GM19463 (cell line): ENCODE results near the gene ADAR.

Experiments
- ATAC-seq: cut with Tn5 transposase; IDR thresholded peaks from one replicate; pipeline ENCODE4 v1.9.1; 2021; ENCODE audit warnings: mild to moderate bottlenecking, moderate library complexity; ENCODE audit not compliant: unreplicated experiment

ADAR gene

DNA sequence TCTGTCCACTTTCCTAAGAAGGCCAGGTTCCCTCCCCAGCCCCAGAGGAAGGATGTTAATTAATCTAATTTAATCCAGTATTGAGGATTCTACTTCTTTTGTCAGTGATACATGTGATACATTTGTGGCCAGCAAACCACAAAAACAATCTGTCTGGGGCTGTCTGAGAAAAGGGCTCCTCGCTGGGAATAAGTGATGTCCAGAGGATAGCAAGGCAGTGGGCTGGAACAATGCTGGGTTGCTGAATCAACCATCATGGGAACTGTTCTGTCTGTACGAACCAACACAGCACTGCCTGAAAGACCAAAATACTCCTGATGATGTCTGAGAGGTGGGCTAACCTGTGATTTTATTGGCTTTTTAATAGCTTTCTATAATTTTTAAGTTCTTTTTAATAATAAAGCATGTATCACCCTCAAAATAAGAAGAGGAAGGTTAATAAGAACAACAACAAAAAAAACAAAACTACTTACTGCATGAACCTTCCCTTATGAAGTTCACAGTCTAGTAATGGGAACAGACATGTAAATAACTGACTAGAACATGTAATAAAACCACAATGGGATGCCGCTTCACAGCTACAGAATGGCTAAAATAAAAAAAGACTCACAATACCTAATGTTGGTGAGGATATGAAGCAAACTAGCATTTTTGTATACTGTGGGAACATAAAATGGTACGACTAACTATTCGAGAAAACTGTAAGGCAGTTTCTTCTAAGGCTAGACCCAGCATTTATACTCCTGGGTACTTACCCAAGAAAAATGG is 11.4 kb upstream of the ADAR start:
- ATAC-seq, result no peak

DNA sequence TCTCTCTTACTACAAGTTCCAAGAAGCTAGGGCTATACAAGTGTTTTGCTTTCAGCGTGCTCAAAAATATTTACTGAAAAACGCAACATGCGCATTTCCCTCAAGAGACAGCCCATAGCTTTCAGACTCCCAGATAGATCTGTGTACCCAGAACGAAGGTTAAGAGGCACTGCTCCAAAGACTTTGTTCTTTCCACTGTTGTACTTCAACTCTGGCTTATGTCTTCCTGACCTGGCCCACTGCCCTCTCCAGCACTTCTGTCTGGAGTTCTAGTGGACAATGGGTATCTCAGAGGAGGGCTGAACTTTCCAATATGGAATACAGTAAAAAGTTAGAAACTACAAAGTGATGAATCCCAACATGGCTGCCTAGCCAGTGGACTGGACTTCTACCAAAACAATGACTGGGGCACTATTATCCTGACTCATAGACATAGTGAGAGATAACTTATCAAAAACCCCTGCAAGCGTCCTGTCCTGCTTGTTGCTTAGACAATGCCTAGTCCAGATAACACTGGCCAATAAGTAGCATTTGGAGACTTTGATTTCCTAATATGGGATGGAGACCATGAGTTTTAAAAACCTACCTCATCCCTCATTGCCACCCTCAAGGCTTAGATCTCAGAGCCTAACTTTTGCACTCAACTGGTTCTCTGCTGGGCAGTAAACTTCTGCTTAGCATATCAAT is 8.8 kb upstream of the ADAR start:
- ATAC-seq, result no peak

DNA sequence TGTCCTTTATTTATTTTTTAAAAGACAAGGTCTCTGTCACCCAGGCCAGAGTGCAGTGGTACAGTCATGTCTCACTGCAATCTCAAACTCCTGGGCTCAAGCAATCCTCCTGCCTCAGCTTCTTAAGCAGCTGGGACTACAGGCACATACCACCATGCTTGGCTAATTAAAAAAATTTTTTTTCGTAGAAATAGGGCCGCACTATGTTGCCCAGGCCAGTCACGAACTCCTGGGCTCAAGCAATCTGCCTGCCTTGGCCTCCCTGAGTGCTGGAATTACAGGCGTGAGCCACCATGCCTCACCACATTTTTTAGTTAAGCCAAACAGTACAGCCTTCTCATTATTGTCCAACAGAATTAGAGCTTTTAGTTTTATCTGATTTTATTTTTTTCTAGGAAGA is 7.4 kb upstream of the ADAR start:
- ATAC-seq, result no peak

DNA sequence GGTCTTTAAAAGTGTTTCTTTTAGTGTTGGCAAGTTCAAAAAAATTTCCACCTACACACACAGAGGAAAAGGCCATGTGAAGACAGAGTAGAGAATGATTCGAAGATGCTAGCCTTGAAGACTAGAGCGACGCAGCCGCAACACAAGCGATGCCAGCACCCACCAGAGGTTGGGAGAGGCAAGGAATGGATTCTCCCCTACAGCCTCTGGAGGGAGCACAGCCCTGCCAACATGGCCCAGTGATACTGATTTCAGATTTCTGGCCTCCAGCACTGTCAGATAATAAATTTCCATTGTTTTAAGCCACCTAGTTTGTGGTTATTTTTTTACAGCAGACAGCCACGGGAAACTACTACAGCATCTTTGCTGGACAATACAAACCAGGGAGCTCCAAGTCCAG is 6.9 kb upstream of the ADAR start:
- ATAC-seq, result no peak

DNA sequence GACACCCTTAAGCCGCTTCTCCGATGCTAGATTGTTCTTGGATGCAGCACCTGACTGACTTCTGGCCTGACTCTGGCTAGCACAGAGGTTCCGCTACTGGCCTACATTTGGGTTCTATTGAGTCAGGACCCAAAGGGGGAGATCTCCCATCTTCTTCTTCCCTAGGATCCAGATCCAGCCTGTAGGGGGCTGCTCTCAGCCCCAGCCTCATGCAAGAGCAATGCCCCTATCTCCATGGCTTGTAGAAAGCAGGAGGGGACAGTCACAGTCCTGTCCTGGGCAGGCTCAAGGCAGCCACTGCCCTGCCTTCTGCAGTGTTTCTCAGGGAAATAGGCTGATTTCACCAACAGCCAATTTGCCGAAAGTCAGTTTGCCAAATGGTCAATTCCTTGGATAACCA is 6.3 kb upstream of the ADAR start:
- ATAC-seq, result no peak

DNA sequence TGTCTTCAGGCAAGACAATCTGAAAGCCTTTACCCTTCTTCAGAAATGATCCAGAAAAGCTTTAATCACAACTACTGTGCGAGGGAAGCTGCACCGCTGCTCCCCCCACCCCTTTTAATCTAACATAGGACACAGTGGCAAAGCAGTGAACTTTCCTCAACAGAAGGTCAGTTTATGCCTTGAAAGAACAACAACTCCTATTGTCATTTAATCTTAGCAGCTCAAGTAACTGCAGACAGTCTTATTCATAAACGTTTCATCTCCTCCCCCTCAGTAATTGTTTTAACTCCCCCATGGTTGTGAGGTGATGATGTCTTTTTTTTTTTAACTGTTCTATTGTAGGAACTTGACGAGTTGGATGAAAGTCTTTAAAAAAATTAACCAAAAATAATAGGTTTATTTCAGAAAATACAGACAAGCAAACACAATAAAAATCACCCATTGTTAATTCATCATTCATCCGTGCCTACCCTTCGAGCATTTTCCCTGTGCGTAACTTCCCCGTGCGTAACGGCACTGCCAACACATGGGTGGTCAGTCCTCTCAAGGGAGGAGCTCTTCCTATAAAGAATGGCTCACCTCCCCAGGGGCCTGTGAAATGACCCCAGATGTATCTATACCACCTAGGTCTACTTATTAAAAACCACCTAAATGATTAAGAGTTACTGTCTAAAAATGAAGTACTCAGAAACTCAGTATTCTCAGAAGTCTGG is 3.3 kb upstream of the ADAR start:
- ATAC-seq, result no peak

DNA sequence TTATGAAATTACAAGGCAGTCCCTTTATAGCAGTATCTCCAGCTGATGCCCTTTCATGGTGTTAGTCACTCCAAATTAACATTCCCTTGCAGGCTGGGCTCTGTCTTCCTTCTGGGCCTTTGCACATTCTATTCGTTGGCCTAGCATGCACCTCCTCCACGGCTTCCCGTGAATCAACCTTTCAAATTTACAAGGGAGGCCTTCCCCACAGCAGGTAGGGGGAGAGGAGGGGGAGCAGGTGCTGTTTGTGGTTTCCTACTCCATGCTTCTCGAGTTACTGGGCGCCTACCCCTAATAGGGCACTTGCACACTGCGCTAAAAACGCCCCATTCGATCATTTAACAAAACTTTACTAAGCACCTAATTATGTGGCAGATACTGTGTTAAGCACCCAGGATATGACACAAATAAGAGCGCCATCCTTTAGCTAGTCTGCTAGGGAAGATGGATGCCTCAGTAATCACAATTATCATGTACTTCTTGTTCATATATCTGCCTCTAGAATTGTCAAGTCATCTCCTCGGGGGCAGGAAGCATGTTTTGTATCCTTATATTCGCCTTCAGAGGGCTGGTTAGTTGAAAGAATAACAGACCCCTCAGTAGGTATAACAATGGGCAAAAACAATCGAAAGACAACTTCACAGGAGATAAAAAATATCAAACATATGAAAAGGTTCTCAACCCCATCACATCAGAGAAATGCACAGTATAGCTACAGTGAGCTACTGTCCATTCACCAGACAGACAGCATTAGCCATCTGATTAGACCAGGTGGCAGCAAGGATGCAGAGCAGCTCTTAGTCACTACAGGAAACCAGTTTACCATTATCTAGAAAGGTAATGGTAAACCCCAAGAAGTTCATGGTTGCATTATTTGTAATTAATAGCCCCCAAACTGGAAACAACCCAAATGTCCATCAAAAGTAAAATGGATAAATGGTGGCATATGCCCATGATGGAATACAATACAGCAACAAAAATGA is 1.7 kb upstream of the ADAR start:
- ATAC-seq, result no peak

DNA sequence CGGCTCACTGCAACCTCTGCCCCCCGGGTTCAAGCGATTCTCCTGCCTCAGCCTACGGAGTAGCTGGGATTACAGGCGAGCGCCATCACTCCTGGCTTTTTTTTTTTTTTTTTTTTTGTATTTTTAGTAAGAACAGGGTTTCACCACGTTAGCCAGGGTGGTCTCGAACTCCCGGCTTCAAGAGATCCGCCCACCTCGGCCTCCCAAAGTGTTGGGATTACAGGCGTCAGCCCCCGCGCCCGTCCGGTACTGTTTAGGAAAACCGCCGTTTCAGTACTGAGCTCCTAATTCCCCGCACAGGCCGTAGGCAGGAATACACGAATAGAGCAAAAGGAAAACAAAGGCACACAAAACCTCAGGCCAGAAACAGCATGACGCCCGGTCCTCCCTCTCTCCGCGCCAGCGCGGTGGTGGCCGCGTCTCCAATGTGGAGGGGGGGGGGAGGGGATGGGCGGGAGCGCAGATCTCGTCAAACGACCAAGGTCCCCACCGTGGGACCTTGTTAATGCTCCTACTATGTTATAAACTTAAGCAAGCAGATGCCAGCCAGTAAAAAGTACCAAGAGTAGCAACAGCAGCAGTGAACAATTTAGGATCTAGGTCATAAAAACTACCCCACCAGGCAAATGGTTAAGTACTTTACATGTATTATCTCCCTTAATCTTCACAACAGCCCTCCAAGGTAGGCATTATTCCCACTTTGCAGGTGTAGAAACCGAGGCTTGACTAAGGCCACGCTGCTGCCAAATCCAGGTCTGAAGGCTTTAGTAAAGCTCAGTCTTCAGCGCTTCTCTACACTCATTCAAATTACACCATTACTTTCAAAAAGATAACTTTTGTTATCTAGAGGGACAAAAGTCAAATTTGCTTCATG is 648 bp upstream of the ADAR start:
- no peak for ATAC-seq

DNA sequence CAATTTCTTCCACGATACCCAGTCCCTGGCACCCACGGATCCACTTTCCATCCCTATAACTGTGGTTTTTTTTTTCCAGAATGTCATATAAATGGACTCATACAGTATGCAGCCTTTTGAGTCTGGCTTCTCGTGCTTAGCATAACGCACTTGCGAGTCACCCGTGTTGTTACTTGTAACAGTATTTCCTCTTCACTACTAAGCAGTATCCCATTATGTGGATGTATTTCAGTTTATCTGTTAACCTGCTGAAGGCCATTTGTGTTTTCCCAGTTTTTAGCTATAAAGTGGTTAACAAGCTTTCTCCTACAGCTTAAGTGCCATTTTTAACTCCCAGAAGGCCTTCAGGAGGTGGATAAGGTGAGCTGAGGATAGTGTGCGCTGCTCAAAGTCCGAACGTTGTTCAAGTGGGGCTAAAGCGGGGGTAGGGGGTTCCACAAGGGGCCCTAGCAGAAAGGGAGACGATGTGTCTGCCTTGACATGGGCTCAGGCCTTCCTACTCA is 829 bp downstream of the ADAR start:
- no peak for ATAC-seq

DNA sequence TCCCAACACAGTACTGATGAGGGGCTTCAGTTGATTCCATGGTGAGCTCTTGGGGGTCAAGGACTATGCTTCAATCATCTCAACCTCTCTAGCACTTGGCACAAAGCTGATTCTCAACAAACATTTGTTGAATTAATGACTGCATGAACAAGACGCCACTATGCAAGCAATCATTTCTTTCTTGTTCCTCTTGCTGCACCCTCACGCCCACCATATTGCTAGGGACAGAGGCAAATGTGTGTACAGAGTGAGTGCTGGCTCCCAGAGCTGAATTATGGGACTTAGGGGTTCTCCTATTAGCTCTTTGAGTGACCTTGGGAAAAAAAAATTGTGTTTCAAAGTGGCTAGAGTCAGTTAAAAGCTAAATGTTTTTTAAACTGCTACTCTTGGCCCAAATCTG is 2.5 kb downstream of the ADAR start:
- no peak for ATAC-seq

DNA sequence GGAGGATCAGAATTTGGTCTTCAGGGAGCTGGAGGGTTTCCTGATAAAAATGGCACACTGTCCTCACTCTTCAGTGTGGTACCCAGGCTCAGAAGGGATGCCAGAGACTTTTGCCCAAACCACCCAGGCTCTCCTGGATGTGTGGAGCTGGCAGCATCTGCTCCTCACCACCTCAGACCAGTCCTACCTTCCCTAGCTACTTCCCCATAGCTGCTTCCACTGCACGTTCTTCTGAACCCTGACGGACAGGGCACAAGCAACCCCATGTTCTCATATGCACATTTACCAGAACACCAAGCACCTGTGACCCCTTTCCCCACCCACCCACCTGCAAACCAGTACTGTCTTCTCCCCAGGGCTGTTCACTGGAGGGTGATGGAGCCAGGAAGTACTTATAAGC is 4.7 kb downstream of the ADAR start:
- no peak for ATAC-seq

DNA sequence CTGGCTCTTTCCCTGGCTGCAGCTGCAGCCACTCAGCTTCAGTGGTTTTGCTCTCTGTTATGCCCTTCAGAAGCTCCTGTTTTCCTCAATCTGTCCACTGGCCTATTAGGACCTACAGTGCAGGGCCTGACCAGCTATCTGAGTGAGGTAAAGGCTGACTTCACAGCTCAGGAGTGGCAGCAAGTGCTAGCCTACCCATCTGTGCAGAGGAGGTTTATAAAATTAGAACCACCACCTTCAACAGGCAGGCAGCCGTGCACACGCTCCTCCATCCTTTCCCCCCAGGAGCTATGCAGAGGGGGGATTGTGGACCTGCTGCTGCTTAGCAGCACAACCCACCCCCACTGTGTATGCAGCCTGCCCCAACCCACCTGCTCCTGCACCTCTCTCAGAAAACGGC is 8.3 kb downstream of the ADAR start:
- no peak for ATAC-seq

DNA sequence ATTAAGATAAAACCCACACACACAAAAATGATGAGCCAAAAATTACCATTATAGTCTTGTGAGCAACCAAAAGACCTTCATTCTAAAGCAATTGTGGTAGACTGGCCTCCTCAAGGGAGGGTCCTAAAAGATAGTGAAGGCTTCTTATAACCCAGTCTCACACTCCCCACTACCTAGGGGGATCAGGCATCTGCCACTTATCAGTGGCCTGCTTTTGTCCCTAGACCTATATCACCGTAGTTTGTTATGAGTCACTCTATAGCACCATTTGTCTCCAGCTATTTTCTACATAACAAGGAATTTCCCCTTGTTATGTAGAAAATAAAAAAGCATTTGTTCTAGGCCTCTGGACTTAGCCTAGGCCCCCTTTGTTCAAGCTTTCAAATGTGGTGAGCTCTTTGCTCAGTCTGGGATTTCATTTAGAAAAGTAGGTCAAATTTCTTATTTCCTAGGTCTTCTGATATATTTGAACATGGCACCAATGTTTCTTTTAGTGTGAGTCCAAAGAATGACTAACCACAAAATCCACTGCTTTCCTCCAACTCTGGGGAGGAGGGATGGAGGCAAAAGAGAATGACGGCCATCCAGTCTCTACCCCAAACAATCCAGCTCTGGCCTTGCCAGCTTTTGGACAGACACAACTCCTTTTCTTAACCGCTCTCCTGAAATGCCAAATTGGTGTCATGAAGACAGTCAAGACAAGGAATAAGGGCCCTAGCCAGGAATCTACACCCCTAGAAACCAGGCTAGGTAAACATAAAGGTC is 8.9 kb downstream of the ADAR start:
- ATAC-seq, result no peak

DNA sequence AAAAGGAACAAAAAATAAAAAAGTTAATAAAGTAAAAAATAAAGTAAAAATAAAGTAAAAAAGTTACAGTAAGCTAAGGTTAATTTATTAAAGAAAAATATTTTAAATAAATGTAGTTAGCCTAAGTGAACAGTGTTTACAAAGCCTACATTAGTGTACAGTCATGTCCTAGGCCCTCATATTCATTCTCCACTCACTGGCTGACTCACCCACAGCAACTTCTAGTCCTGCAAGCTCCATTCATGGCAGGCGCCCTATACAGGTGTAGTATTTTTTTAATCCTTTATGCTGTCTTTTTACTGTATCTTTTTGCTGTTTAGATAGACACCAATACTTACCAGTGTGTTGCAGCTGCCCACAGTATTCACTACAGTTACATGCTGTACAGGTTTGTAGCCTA is 12.4 kb downstream of the ADAR start:
- no peak for ATAC-seq

DNA sequence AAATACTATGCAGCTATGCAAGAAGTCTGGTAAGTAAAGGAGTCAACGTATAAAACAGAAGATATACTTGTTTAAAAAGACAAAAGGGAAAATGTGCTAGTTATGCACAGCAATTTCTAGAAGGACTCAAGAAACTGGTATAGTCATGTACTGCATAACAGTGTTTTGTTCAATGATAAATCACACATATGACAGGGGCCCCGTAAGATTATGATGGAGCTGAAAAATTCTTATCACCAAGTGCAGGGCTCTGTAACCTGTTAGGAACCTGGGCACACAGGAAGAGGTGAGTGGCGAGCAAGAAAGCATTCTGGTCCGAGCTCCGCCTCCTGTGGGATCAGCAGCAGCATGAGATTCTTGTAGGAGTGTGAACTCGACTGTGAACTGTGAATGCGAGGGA is 13.2 kb downstream of the ADAR start:
- ATAC-seq, result no peak

DNA sequence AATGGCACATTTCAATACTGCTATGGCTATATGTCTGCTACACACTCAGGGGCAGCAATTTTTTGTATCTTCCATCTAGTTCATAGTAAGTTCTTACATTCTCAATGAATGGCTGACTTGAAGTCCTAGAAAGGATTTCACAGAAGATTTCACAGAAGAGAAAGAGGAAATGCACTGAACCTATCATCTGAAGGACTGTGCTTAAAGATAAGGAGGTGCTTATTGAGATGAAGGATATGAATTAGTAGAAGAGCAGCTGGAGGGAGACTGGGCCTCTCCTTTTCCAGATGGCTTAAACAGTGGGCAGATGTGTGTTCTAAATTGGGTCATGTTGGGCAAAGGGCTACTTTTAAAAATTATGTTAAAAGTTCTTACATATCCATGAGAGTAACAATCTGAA is 14.6 kb downstream of the ADAR start:
- no peak for ATAC-seq

DNA sequence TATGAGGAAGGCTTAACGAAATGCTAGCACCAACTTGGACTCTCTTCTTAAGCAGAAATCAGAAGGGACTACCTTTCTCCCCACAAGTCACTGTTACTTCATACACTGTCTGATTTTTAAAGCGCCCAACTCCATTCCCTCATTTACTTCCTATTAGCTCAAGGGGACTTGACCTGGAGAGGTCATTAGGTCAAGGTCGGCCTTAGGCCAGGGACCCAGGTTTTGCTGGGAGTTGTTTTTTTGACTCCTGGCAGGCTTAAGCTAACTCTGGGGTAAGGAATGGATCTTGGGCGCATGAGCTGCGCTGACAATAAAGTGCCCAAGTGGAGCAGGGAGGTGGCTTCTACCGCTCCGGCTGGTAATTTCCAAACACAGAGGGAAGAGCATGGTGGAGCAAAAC is 16.8 kb downstream of the ADAR start:
- no peak for ATAC-seq

DNA sequence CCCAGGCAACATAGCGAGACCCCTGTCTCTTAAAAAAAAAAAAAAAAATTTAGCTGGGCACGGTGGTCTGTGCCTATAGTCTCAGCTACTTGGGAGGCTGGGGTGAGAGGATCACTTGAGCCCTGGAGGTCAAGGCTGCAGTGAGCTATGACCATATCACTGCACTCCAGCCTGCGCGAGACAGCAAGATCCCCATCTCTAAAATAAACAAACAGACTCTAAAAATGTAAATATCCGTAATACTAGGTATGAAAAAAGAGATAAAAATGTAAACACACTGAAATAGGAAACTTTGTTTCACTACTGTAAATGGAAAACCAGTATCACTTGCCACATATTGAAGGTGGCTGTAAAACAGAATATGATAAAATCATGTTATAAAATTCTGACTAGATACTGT is 17.2 kb downstream of the ADAR start:
- no peak for ATAC-seq

DNA sequence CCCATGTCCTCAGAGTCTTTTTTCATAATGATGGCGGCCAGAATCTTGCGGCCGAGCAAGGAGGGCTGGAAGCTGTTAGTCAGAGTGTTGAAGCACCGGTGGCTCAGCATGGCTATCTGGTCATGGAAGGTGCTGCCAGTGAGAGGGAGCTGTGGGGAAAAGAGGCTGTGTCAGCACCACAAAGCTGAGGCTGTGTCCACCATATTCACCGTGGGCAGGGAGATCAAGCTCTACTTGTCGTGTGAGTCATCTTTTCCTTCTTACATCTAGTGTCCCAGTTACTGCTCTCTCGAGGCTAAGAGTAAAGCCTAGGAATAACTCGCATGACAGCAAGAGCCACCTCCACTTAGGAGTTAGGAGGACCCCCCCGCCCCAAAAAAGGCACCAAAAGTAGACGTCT is 18.2 kb downstream of the ADAR start:
- no peak for ATAC-seq
